Prostate gland (tissue), 2 donors: ENCODE measurements around the gene GDNF. TPM values are rescaled to one million over a fixed set of nuclear protein-coding genes. Genes with fewer than 3 reads are reported as not detected.

Experiments
- DNase-seq: peaks from one replicate; pipeline ENCODE4 v3.0.0-alpha.2; 2019; ENCODE audit warnings: low spot score
- H3K27ac ChIP-seq, 2 donors: fragments of 200-600 bp; sonication (generic); 2 replicates each; pipeline ENCODE4 v1.5.1; 2017 to 2019
- H3K27me3 ChIP-seq: fragments of 200-600 bp; sonication (generic); replicated peaks from 2 replicates; pipeline ENCODE4 v1.5.1; 2019; ENCODE audit not compliant: insufficient read depth
- H3K36me3 ChIP-seq, 2 donors: fragments of 200-600 bp; sonication (generic); 1 replicate in 1 of 2; 2 replicates in 1 of 2; pipeline versions ENCODE4 v1.5.1 to v1.8.1; 2017 to 2019
- H3K4me1 ChIP-seq: fragments of 200-600 bp; sonication (generic); replicated peaks from 2 replicates; pipeline ENCODE4 v1.5.1; 2019
- H3K4me3 ChIP-seq, 2 donors: fragments of 200-600 bp; sonication (generic); 2 replicates each; pipeline ENCODE4 v1.5.1; 2017 to 2019
- H3K9me3 ChIP-seq: fragments of 200-600 bp; sonication (generic); 2 replicates; pipeline ENCODE4 v1.5.1; 2017
- POLR2A ChIP-seq: fragments of 450-650 bp; IDR thresholded peaks from one replicate; pipeline ENCODE4 v1.6.1; 2016; ENCODE audit warnings: antibody characterized with exemption, mild to moderate bottlenecking
- POLR2AphosphoS5 ChIP-seq: sonication (generic); formaldehyde crosslinking; IDR thresholded peaks from one replicate; pipeline ENCODE4 v1.6.1; 2017; ENCODE audit warnings: antibody characterized with exemption
- WGBS: methylation state at CpG from one replicate; pipeline ENCODE4 v1.1.5; 2018; 5-methylcytosine and 5-hydroxymethylcytosine counted together
- intact Hi-C: fragments of 100-400 bp; cut with DNase I; formaldehyde crosslinking; loops from one replicate; pipeline ENCODE4 v1.14.2; 2022
- total RNA-seq, 2 donors: library from RNA; depleted of rRNA; stranded (reverse); fragments of >200 nt; gene quantifications; one replicate each; pipeline ENCODE4 v1.1.0, GENCODE V29; 2016
- TF ChIP-seq, protein P1 (sequence below), 4 experiments: fragments of 200-600 bp in 2 of 4; fragments of 450-650 bp in 2 of 4; sonication (generic) in 2 of 4; IDR thresholded peaks; 1 replicate in 3 of 4; 2 replicates in 1 of 4; pipeline ENCODE4 v1.5.1; 2016 to 2019; ENCODE audit warnings: antibody characterized with exemption in 4 of 4, mild to moderate bottlenecking in 2 of 4, moderate library complexity in 2 of 4

The GDNF gene
- total RNA-seq, 2 donors from 2014 or later: 0.18 to 1.3 TPM

DNA sequence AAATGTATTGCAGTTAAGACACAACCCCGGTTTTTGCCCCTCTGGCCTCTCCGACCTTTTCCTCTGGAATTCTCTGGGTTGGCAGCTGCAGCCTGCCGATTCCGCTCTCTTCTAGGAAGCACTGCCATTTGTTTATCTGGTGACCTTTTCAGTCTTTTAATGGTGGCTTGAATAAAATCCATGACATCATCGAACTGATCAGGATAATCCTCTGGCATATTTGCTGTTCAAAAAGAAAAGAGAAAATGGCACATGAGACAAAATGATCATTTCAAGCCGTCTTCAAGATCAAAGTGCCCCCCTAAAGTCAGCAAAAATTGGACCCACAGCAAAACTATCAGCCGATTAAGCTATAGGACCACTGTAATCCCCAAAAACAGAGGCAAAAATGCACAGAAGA is 23.9 kb downstream of the GDNF start:
- H3K27ac ChIP-seq: no peak overlapping the region
- H3K4me3 ChIP-seq: no peak overlapping the region
- H3K4me1 ChIP-seq: no peaks in the 10 kb centered on the region
- intact Hi-C loops: loop anchor here (2.0 kb wide), 1 partner anchor 63 kb away; no protein-coding TSS in a partner anchor
- no peak for TF ChIP-seq POLR2A
- TF ChIP-seq POLR2AphosphoS5: no peak
- TF ChIP-seq, protein P1, sequence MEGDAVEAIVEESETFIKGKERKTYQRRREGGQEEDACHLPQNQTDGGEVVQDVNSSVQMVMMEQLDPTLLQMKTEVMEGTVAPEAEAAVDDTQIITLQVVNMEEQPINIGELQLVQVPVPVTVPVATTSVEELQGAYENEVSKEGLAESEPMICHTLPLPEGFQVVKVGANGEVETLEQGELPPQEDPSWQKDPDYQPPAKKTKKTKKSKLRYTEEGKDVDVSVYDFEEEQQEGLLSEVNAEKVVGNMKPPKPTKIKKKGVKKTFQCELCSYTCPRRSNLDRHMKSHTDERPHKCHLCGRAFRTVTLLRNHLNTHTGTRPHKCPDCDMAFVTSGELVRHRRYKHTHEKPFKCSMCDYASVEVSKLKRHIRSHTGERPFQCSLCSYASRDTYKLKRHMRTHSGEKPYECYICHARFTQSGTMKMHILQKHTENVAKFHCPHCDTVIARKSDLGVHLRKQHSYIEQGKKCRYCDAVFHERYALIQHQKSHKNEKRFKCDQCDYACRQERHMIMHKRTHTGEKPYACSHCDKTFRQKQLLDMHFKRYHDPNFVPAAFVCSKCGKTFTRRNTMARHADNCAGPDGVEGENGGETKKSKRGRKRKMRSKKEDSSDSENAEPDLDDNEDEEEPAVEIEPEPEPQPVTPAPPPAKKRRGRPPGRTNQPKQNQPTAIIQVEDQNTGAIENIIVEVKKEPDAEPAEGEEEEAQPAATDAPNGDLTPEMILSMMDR (IDR thresholded peaks at IDR 0.05): no peak
- no peaks in the 10 kb centered on the region for H3K9me3 ChIP-seq
- no peaks in the 10 kb centered on the region for H3K36me3 ChIP-seq
- WGBS: 96% methylated on average over 7 of the region's 7 CpGs
- DNase-seq: no peak
- H3K27me3 ChIP-seq: no peaks in the 10 kb centered on the region

DNA sequence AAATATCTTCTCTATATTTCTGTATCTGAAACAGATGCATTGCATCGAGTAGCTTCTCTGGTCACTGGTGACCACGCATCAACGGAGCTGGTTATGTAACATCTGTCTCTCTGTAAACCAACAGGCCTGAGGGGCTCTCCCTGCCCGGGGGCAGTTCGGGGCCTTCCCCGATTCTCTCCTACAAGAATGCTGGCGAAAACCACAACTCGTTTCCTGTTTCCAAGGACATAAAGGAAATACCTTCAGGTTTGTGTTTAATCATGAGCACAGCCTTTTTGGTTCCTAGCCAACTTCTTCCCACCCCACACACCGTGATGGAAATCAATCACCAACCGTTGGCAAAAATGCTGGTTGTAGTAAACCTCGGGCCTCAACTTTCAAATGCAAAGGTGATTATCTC is 25.1 kb downstream of the GDNF start:
- H3K27ac ChIP-seq: no peak overlapping the region
- DNase-seq: no peak
- H3K36me3 ChIP-seq: no peaks in the 10 kb centered on the region
- H3K27me3 ChIP-seq: no peaks in the 10 kb centered on the region
- TF ChIP-seq POLR2AphosphoS5 (no peak), POLR2A (no peak)
- TF ChIP-seq, protein P1 (IDR thresholded peaks at IDR 0.05): no peak
- H3K4me3 ChIP-seq: no peak overlapping the region
- intact Hi-C loops: no loop called here
- 45% methylated on average over 11 of the region's 11 CpGs for WGBS
- no peaks in the 10 kb centered on the region for H3K4me1 ChIP-seq
- no peaks in the 10 kb centered on the region for H3K9me3 ChIP-seq

DNA sequence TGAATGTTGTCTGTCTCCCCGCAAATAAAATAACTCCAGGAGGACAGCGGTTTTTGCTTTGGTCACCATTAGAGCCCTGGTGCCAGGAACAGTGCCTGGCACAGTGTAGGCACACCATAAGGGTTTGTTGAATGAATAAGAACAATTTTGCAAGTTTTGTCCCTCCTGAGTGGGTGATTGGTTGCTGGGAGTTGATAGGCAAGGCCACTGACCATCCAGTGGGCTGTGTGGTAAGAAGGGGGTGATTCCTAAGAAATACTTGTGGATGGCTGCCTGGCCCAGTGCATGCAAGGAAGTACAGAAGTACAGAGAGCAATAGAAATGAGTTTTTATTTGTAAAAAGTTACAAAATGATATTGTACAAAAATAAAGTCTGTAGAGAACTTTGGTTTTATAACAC is 27.5 kb downstream of the GDNF start:
- Histone ChIP-seq H3K27ac (no peak overlapping the region), H3K9me3 (no peaks in the 10 kb centered on the region), H3K27me3 (no peaks in the 10 kb centered on the region), H3K36me3 (no peaks in the 10 kb centered on the region), H3K4me1 (no peaks in the 10 kb centered on the region), H3K4me3 (no peak overlapping the region)
- DNase-seq: no peak
- WGBS: 95% methylated on average over 2 of the region's 2 CpGs
- intact Hi-C loops: no loop called here
- TF ChIP-seq, protein P1 (IDR thresholded peaks at IDR 0.05): no peak
- TF ChIP-seq POLR2AphosphoS5 (no peak), POLR2A (no peak)

DNA sequence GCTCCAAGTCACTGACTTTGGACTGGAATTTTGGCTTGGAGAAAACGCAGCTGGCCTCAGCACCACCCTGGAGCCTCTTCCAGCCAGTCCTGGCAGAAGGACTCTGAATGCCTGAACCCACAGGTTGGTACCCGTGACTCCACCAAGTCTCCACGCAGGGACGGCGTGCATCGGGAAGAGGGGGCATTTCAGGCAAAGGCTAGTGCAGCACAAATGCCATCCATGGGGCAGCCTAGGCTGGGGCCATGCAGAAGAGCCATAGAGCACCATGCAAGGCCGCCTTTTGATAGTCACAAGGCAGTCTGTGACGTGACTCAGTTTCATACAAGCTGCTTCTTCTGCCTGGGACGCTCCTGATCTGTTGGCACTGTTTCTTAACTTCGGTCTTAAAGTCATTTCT is 28.0 kb downstream of the GDNF start:
- H3K27me3 ChIP-seq: no peaks in the 10 kb centered on the region
- H3K36me3 ChIP-seq: no peaks in the 10 kb centered on the region
- H3K4me1 ChIP-seq: no peaks in the 10 kb centered on the region
- TF ChIP-seq, protein P1 (IDR thresholded peaks at IDR 0.05): no peak
- TF ChIP-seq POLR2AphosphoS5 (no peak), POLR2A (no peak)
- no peaks in the 10 kb centered on the region for H3K9me3 ChIP-seq
- intact Hi-C loops: no loop called here
- H3K27ac ChIP-seq: no peak overlapping the region
- no peak overlapping the region for H3K4me3 ChIP-seq
- WGBS: 80% methylated on average over 10 of the region's 10 CpGs
- no peak for DNase-seq

GRCh38 chr5:37810311-37810710 is 29.5 kb downstream of the GDNF start:
- H3K27ac ChIP-seq: no peak overlapping the region
- no peaks in the 10 kb centered on the region for H3K9me3 ChIP-seq
- DNase-seq: no peak
- H3K4me3 ChIP-seq: no peak overlapping the region
- 48% methylated on average over 14 of the region's 14 CpGs for WGBS
- H3K4me1 ChIP-seq: no peaks in the 10 kb centered on the region
- H3K27me3 ChIP-seq: no peaks in the 10 kb centered on the region
- H3K36me3 ChIP-seq: no peaks in the 10 kb centered on the region
- TF ChIP-seq POLR2A: no peak
- no peak for TF ChIP-seq POLR2AphosphoS5
- TF ChIP-seq, protein P1 (IDR thresholded peaks at IDR 0.05): no peak
- intact Hi-C loops: no loop called here
